Stimulated activated CD4-positive, alpha-beta T cell treated with anti-CD3 and anti-CD28 coated beads, Interleukin-12 subunit alpha, Interleukin-12 subunit beta, amount 100 ng/mL, for 24 hours (primary cell): ENCODE results near the gene RAB11FIP4.

Experiments
- DNase-seq, 2 experiments: peaks; one replicate each; pipeline ENCODE4 v3.0.0-alpha.2; 2020; ENCODE audit warnings: low read depth in 2 of 2

The RAB11FIP4 gene

DNA sequence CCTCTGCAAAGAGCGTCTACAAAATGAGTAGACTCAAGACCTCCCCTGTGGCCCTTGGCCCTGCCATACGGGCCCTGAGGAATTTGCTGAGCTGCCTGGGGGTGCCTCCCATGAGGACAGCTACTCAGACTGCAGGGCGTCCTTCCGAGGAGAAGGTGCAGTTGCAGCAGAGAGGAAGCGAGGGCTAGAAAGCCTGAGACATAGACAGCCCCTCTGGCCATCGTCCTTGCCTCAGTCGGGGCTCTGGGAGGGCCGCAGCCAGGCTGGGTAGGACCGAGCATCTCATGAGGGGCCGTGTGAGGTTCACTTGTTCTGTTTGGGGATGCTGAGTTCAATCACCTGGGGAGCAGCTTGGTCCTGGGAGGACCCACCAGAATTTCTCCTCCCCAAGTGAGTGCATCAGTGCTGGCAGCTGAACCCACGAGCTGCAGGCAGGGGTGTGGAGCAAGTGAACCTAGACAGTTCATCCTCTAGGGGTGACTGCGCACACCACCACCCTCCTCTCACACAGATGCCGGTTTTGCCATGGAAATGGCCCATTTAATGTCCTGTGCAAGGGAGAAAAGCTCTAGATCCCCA is 20.3 kb downstream of the RAB11FIP4 start:
- DNase-seq: no peak

DNA sequence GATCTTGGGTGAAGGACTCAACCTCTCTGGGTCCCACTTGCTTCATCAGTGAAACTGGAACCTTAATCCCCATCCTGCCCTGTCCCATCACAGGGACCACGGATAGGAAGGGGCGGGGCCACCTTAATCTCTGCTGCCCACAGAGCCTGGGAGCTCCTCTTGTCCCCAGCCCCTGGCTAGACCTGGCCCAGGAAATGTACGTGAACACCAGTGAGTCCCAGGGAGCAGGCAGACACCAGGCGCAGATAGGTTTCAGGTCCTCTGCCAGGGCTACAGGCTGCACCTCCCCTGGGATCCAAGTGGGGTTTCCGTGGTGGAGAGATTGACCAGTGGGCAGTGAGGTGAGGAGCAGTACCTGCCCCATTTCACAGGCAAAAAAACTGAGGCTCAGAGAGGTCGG is 21.0 kb downstream of the RAB11FIP4 start:
- DNase-seq: no peak

DNA sequence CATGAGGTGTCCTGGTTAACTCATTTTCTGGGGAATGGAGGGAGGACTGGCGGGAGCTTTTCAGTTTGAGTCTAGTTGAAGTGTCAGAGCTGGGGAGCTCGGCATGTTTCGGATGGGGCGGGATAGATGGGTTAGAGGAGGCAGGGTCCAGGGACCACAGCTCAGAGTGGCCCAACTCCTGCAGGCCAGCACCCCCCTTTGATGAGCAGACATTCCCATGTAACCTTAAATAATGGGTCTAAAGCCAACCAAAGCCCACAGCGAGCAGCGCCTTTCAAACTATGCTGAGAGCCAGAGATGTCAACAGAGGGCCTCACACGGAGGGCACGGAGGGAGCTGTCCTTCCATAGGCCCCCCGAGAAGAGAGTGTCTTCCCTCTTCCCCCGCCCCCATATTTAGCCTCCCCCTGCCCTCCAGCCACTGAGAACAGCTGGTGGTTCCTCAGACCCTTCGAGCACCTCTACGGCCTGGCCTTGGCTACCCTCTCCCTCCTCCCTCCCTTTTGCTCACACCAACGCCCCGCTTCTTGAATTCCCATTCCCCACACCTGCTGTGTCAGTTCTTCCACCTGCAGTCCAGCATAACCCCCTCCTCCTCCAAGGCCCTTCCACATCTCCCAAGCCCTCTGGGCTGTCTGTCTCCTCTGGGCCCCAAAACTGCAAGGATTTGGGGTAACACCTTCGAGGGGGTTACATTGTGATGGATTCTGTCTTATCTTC is 21.8 kb downstream of the RAB11FIP4 start:
- no peak for DNase-seq

DNA sequence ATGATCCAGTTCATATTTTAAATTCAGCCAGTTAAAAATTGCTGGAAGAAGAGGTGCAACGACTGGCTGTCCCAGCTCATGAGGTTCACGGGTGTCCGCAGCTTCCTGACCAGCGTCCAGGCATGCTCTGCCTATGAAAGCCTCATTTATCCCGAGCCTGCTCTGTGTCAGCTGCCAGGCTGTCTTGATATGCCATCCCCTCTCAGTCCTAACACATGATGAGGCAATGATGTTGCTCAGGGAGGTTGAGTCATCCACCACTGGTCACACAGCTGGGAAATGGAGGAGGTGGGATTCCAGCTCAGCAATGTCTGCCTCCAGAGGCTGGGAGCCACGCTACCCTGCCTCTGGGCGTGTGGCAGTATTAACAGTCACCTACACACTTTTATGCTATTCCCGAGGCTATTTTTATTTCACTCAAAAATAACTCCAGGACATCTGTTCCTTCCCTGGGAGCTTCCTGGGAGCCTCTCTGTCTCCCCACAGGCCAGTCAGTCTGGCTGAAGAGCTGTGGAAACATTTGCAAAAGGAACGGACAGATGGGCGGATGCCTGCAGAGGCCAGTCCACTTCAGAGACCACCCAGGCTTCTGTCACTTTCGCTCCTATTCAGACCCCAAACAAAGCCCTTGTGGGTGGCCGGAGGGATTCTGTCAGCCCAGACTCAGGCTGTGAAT is 22.5 kb downstream of the RAB11FIP4 start:
- DNase-seq: no peak

DNA sequence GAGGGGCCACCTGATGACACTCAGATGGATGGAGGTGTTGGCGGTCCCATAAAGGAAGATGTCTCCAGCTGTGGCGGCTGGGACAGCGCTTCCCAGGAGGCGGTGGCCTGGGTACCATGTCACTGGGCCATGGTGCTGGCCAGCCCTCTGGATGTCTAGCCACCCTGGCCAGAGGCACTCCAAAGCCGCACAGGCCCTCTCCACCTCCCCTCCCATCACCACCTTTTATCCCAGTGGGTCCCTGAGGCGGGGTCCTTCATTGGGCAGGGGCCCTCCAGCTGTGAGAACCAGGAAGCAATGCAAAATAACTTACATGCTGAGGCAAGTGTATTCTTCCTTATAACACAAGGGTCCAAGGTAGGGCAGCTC is 23.1 kb downstream of the RAB11FIP4 start:
- DNase-seq: no peak

DNA sequence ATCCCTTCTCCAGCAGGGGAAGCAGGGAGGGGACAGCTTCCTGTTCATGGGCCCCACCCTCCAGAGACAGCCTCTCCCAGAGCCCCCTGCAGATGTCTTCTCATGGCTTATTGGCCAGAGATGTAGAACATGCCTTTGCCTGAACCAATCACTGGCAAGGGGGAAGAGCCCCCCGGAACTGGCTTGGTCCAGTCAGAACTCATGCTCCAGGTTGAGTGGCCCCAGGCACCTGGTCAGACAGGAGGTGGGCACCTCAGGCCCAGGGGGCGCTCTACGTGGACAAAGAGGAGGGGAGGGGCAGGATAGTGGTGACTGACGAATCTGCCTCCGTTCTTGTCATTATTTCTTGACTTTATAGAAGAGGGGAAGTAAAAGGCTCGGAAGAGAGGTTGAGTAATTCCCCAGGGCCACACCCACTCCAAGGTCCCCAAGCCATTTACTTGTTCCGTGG is 23.6 kb downstream of the RAB11FIP4 start:
- DNase-seq: no peak

DNA sequence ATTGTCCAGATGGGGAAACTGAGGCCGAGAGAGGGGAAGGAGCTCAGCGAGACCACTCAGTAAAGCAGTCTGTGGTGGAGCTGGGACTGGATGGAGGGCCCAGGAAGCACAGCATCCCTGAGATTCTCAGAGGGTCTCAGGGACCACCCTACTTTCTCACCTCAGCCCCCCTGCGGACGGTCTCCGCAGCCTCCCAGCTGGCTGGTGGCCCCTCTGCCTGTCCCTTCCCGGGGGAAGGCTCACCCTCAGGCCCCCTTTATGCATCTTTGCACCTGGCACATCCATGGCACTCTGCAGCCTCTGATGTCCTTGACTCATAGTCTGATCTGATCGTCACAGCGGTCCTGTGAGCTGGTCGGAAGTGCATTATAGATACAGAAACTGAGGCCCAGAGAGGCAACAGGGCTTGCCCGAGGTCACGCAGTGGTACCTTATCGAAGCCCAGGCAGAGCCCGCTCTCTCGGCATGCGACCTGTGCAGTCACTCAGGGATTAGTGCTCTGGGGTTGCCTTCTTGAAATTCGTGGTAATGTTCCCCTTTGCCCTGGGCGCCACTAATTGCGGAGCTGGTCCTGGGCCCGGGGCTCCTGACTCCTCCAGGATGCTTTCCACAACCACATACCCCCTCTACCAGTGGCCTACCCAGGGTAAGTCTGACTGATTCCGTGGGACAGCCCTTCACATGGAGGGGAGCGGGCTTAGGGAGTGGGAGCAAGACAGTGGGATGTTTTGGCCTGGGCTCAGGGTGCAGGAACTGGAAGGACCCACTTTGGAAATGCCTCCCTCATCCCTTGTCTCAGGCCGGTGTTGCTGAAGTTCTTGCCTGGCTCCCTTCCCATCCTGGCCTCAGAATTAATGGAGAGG is 24.4 kb downstream of the RAB11FIP4 start:
- no peak for DNase-seq

DNA sequence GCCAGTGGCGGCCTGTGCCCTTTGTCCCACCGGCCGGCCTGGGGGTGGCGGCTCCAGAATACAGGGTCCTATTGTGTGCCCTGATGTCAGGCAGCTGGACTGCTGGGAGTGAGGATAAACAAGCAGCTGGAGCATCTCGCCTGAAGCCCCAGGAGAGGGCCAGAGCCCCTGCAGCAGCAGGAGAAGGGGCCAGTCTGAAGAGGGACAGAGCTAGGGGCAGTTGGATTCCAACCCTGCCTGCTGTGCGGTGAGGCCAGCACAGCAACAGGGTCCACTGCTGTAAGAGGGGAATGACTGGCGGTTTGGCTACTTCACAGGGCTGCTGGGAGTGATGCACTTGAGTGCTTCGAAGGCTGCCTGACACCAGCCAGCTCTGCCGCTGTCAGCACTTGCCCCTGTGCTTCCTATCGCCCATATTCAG is 25.0 kb downstream of the RAB11FIP4 start:
- DNase-seq: no peak

DNA sequence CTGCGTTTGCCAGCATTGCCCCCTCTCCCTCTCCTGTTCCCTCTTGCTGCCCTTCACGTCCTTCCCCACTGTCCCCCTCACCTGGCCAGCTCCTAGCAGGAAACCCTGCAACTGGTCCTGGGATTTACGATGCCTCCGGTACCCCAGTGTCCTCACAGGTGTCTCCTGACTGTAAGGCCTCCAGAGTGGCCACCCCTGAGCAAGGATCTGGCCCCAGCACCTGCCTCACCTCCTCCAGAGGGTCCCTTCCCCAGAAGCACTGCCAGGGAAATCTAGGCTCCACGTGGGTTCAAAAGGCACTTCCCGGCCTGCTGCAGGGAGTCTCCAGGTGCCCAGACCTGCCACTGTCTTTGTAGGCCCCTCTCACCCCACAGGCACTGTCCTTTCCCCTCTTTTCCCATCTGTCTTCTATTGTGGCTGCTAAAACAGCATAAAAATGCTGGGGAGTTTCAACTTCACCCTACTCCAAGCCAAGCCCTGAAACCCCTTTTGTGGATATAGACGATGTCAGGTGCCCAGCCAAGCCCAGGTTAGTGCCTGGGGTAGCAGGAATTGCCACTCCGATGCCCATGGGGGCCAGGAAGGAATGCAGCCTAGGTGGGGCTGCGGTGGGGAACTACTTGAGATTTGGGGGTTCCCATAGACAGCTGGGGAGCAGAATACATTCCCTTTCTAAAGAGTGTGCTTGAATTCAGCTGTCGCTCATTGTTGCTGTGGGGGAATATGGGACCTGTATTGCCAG is 25.7 kb downstream of the RAB11FIP4 start:
- no peak for DNase-seq

DNA sequence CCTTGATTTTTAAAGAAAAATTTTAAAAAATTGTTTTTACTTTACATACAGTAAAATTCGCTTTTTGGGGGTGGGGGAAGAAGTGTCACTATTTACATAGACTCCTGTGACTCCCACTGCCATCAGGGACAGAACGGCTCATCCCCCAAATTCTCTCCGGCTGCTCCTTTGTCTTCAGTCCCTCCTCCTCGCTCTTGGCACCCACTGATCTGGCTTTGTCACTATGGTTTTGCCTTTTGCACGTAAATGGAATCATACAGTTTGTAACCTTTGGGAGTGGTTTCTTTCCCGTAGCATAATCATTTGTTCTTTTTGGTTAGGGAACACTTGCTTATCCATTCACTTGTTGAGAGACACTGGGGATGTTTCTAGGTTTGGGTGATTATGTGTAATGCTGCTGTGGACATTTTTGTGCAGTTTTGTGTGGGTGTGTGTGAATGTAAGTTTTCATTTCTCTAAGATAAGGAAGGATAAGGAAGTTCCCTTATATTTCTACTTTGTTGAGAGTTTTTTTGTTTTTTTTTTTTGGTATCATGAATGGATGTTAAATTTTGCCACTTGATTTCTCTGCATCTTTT is 27.4 kb downstream of the RAB11FIP4 start:
- DNase-seq: no peak

DNA sequence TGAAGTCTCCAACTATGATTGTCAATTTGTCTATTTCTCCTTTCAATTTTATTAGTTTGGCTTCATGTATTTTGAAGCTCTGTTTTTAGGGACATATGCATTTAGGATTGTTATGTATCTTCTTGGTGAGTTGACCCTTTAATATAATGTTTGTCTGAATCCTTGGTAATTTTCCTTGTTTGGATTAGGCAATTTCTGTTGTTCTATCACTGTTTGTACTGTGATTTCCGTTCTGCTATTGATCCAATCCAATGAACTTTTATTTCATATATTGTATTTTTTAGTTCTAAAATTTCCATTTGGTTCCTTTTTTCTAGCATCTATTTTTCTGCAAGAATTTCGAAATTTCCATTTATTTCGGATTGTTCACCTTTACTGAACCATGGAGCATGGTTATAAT is 31.0 kb downstream of the RAB11FIP4 start:
- DNase-seq: no peak

DNA sequence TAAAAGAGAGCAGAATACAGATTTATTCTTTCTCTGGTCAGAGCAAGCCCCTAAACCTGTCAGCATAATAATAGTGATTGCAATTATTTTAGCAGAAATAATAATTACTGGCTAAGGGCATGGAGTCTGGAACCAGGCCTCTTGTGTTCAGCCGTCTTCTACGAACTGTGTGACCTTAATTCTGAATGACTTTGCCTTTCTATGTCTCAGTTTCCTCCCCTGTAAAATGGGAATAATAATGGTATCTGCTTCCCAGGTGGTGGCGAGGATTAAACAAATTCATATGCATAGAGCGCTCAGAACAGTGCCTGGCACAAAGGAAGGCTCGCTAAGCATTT is 33.4 kb downstream of the RAB11FIP4 start:
- DNase-seq: no peak

DNA sequence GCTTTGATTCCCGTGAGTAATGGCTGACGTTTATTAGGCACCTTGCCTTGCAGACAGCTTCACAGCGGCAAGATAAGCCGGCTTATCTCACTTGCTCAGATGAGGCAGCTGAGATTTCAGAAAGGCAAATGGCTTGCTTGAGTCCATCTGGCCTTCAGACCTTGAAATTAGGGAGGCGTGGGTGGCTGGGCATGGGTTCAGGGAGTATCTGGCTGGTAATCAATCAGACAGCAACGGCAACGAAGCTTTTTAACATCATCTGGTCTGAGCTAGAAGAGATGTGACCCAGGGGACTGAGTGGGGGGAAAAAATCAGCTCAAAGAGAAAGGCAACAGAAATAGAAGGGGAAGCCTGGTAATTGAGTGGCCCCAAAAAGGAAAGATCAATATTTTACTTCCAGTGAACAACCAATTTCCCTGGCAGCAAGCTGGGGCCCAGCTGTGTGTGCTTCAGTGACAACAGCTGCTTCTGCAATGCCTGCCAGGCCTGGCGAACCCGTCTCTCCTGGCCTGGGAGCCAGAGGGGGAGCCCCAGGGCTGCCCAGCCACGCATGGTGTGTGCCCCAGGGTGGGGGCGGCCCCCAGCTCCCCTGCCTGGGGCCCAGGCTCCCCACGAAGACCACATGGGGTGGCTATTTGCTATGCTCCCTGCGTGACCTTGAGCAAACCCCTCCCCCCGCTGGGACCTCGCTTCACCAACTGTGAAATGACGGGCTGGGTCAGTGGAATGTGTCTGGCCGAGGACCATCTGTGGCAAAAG is 34.0 kb downstream of the RAB11FIP4 start:
- DNase-seq: no peak

DNA sequence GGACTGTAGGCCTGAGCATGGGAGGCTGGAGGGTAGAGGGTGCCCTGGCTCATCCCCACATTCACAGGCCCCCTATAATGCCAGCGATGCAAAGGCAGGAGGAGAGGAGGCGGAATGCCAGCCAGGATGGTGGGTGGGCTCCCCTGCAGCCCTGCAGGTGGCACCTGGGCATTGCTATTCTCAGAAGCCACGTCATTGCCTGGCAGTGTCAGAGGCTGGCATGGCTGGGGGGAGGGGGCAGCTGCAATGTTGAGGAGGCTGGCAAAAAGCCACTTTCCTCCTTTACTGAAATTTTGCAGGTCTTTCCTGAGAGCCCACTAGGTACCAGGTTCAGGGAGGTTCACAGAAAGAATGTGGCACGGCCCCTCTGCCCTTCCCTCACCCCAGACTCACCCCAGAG is 36.2 kb downstream of the RAB11FIP4 start:
- no peak for DNase-seq

DNA sequence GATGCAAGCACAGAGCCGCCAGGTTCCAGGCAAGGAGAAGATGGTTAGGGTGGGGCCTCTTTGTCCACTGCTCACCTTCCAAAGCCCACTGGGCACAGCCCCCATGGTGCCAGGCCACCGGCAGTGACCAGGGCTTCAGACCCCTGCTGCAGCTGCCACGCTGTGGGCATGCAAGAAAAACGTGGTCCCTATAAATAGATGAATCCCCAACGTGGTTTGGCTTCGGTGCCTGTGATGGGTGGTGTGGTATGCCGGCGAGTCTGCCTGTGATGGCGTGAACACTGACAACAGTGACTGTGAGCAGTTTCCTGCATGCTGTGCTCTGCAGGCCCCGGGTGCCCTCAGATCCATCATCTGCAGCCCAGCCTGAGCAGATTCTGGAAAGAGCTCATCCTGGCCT is 36.6 kb downstream of the RAB11FIP4 start:
- DNase-seq: no peak

DNA sequence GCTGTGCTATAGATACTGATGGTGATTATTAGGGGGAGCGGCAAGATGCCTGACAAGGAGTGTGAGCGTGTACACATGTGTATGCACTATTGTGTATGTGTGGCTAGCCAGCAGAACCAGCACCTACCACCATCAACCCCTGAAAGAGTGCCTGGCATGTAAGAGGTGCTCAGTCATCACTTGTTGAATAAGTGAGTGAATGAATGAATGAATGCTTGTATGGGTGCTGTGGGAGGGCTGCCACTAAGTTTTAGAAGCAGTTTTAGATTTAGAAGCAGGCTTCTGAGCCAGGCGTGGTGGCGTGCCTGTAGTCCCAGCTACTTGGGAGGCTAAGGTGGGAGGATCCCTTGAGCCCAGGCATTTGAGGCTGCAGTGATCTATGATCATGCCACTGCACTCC is 37.0 kb downstream of the RAB11FIP4 start:
- DNase-seq: no peak

DNA sequence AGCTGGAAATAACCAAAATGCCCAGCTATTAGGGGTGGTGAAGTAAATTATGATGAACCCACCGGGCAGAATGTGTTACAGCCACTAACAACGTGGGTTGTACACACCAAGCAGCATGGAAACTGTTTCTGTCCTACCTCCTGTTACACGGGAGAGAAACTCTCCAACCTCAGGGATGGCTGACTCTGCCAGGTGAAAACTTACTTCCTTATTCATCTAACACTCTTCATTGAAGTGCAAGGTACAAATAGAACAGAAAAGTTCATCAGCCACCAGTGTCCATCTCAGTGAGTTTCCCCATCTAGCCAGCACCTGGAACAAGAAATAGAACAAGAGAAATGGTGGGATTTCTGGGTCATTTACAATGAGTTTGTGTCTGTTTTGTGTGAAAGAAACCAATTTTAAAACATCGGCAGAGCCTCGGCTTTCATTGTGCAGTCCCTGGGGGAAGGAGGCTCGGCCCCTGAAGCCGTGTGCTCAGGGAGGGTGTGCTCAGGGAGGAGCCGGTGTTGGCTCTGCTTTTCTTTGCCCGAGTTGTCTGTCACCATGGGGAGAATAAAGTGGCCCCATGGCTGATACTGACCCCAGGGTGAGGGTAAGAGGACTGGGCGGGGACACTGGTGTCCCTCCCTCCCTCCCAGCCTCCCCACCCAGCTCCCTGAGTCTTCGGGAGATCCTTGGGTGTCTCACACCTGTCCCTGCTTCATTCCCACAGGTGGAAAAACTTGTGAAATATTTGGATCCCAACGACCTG is 39.8 kb downstream of the RAB11FIP4 start:
- no peak for DNase-seq

DNA sequence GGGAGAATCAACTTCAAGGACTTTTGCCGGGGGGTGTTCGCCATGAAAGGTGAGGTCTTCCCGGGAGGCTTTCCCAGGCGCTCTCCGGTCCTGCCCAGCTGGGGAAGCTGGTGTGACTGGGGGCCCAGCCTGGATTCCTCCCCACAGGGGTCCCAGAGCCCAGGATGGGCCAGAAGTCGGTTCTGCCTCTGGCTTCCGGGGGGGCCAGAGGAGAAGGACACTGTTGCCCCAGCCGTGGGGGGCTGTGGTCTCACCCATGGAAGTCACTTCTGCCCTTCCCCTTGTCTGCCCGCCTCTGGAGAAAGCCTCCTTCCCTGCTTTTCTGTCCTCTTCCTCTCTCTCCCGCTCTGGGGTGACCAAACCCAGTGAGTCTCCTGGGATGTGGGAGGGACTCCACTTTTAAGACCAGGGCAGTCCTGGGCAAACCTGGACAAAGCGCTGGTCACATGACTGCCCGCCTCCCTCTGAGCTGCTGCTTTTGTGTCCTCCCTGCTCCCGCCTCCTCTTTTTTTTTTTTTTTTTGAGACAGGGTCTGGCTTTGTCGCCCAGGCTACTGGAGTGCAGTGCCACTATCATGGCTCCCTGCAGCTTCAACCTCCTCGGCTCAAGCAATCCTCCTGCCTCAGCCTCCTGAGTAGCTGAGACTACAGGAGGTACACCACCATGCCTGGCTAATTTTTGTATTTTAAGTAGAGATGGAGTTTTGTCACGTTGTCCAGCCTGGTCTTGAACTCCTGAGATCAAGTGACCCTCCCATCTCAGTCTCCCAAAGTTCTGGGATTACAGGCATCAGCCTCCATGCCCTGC is 40.6 kb downstream of the RAB11FIP4 start:
- DNase-seq: no peak
